Activated gamma-delta T cell treated with anti-CD3 and anti-CD28 coated beads, Interleukin-2, amount 50 U/mL, for 16 hours (primary cell): ENCODE results near the gene HACE1.
"Not testable (repeated sequence)": the region's sequence is repeated elsewhere in the genome, so short reads cannot be mapped to it uniquely, and the experiment has no call there.

Experiments
- DNase-seq: peaks from one replicate; pipeline ENCODE4 v3.0.0-alpha.2; 2020; ENCODE audit warnings: low read depth

HACE1 gene, protein sequence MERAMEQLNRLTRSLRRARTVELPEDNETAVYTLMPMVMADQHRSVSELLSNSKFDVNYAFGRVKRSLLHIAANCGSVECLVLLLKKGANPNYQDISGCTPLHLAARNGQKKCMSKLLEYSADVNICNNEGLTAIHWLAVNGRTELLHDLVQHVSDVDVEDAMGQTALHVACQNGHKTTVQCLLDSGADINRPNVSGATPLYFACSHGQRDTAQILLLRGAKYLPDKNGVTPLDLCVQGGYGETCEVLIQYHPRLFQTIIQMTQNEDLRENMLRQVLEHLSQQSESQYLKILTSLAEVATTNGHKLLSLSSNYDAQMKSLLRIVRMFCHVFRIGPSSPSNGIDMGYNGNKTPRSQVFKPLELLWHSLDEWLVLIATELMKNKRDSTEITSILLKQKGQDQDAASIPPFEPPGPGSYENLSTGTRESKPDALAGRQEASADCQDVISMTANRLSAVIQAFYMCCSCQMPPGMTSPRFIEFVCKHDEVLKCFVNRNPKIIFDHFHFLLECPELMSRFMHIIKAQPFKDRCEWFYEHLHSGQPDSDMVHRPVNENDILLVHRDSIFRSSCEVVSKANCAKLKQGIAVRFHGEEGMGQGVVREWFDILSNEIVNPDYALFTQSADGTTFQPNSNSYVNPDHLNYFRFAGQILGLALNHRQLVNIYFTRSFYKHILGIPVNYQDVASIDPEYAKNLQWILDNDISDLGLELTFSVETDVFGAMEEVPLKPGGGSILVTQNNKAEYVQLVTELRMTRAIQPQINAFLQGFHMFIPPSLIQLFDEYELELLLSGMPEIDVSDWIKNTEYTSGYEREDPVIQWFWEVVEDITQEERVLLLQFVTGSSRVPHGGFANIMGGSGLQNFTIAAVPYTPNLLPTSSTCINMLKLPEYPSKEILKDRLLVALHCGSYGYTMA

DNA sequence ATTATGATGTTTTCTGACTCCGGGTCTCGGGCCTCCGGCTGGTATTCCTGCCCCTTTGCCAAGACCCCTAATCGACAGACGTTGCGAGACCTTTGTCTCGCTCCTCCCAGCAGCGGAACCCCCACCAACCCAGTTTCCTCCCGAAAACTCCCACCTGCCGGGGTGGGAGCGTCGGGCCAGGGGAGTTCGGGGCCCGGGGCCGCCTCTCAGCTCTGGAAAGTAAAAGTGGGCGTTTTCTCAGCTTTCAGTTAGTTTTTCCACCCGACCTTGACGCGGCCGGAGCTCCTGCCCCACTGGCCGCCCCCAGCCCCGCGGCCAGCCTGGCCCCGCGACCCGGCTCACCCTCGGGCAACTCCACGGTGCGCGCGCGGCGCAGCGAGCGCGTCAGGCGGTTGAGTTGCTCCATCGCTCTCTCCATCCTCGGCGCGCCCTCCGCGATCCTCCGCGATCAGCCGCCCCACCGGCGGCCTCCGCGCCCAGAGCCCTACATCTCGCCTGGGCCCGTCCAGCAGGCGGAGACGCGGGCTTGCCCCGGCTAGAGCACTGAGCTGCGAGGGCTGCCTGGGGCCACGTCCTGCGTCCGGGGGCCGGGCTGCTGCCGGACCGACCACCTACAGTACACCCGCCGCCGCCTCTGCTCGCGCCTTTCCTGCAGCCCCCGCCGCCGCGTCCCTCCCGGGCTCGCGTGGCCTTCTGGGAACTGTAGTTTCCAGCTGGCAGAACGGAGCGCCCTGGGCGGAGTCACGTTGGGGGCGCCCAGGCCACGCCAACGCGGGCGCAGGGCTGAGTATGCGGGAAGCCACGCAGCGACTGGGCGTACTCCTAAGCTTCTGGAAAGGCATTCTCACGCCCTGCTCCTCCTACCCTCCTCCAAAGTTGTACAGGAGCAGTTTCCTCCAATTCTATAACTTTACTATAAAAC, at the start of gene HACE1:
Gene HACE1, minus strand, starts transcription at position 695 of the 922 bp plus-strand sequence. Its CDS starts 277 bp downstream, at position 418.
- DNase-seq = peak; percentile 76

DNA sequence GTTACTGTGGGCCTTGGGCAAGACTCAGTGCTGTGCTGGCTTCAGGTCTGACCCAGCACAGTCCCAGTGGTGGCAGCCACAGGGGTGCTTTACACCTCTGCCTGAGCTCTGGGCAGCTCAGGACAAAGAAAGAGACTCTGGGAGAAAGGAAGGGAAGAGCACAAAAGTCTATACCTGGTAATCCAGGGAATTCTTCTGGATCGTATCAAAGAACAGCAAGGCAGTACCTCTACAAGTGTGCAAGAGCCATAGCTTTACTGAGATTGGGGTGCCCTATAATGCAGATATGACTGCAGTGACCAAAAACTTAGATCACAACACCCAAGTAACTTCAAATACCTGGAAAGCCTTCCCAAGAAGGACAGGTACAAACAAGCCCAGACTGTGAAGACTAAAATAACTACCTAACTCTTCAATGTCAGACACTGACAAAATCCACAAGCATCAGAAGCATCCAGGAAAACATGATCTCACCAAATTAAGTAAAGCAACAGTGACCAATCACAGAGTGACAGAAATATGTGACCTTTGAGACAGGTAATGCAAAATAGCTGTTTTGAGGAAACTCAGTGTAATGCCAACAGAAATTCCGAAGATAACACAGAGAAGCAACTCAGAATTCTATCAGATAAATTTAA, 49.3 kb upstream of the HACE1 start:
- DNase-seq = no peak

DNA sequence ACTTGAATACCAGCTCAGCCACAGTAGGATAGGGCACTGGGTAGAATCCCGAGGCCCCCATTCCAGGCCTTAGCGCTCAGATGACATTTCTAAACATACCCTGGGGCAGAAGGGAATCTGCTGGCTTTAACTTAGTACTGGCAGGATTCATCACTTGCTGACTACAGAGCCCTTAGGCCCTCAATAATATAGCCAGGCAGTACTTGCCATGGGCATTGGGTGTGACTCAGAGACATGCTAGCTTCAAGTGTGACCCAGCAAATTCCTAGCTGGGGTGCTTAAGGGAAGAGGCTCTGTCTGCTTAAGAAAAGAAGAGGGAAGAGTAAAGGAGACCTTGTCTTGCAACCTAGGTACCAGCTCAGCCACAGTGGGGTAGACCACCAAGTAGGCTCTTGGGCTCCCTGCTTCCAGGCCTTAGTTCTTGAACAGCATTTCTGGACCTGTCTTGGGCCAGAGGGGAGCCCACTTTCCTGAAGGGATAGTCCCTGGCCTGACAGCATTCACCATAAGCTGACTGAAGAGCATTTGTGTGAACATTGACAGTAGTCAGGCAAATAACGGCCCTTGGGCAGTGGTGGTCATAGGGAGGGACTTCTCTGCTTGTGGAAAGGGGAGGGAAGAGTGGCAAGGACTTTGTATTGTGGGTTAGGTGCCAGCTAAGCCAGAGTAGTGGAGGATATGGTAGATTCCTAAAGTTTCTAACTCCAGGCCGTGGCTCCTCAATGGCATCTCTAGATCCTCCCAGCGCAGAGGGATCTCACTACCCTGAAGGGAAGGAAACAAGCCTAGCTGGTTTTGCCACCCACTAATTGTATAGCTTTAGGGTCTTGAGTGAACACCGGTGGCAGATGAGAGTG, 48.5 kb upstream of the HACE1 start:
- DNase-seq = no peak

DNA sequence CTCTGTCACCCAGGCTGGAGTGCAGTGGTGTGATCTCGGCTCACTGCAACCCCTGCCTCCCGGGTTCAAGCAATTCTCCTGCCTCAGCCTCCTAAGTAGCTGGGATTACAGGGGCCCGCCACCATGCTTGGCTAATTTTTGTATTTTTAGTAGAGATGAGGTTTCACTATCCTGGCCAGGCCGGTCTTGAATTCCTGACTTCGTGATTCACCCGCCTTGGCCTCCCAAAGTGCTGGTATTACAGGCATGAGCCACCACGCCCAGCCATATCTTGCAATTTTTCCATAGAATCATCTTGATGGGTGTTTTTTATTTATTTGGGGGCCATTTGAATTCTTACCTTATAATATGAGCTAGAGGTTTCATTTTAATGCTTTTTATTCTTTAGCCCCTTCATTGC, 39.2 kb upstream of the HACE1 start:
- not testable (repeated sequence) for DNase-seq

DNA sequence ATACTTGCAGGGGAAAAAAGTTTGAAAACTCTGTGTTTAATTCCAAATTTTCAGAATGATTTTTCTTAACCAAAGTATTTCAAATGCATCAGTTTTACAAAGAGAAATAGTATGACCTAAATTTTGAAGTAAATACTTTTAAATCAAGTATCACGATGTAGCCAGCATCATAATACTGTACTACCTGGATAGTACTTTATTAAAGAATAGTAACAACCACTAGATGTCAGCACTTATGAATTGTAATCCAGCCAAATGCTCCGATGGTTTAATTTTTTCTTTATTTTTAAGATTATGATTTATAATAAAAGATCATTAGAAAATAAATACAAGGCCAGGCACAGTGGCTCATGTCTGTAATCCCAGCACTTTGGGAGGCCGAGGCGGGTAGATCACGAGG, 37.2 kb upstream of the HACE1 start:
- no peak for DNase-seq

DNA sequence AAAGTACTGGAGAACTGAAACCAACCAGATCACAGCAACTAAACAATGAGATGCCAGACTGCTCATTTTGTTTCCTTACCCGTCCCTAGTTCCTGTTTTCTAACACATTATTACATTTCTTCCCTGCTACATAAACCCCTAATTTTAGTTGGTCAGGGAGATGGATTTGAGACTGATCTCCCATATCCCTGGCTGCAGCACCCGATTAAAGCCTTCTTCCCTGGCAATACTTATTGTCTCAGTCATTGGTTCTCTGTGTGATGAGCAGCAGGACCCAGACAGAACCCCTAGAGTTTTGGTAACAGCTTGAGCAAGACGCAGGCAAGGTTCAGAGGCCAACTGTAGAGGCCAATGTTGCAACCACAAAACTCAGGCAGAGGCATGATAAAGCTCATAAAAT, 28.3 kb upstream of the HACE1 start:
- DNase-seq = no peak

DNA sequence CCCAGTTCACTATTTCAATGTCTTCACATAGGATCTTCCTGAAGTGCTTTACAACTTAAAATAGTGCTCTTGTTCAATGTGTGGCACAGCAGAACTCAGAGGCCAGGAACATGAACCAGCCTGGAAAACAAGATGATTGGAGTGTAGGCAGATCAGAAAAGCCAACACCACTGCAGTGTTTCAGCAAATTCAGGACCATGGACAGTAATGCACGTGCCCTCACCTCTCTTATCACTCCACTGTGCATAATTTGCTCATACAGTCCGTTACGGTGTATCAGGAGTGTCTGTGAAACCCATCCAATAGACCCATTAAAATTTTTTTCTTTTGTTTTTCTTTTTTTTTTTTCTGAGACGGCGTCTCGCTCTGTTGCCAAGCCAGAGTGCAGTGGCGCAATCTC, 27.6 kb upstream of the HACE1 start:
- no peak for DNase-seq

DNA sequence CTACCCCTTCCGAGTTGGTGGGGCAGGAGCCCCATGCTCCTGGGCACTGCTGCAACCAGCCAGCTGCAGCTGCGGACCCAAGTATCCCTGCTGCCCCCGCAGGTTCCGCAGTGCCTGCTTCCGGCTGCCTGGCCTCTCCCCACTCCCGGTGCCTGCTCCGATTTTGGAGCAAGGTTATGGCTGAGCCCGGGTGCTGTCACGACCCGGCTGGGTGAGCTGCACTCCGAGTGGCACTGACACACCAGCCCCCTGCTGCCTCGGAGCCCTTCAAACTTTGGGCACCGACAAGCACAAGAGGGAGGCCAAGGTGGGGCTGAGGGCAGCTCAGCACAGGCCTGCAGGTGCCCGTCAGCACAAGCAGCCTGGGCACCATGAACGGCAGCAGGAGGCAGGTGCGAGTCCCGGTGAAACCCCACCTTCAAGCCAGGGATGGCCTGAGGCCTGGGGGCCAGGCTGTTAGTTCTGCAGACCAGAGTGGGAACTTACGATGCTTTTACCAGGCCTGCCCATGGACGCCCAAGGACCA, 25.9 kb upstream of the HACE1 start:
- DNase-seq = no peak

DNA sequence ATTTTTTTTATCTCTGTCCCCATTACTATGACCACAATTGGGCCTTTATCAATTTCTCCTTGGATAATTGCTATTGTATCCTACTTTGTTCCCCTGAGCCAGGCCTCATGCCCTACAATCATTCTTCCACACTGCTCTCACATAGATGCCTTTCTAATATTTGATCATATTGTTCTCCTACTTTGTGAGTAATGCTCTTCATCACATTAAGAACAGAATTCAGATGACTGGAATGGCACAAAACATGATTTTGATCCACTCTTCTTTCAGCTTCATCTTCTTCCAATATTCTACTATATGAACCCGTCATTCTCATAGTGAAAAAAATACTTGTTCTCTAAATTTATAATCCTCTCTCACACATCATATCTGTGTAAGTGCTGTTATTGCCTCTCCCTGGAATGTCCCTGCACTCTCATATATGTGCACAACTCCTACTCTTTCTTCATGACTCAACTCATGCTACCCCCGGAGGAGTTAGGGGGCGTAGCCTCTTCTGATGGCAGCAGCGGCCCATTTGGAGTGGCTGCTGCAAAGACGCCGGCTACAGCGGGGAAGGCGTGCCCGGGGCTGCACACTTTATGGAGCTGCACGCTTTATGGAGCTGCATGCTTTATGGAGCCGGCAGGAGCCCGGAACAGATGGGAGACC, 25.3 kb upstream of the HACE1 start:
- no peak for DNase-seq

DNA sequence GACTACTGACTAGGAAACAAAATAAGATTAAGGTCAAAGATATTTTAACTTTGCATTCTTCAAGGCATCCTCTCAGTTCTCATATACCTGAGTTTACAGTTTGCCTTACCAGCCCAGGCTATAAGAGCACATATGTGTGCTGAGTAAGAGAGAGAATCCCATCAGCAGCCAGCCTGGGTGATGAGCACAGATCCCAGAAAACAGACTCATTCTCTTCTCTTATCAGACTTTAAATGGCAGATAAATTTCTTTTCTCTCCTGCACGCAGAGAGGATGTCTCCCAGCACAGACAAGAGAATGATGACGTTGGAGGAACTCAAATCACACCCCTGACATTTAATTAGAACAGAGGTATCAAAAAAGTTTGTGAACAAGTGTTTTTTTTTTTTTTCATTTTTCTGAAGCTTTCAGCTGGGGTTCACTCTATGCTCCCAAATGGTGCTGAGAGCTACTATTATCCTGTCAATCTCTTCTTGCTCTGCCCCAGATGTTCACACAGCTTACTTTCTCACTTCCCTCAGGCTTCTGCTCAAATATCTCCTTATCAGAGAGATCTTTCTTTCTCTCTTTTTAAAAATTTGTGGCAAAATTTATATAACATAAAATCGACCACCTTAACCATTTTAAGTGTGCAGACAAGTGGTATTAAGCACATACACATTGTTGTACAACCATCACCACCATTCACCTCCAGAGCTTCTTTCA, 22.4 kb upstream of the HACE1 start:
- DNase-seq = no peak

DNA sequence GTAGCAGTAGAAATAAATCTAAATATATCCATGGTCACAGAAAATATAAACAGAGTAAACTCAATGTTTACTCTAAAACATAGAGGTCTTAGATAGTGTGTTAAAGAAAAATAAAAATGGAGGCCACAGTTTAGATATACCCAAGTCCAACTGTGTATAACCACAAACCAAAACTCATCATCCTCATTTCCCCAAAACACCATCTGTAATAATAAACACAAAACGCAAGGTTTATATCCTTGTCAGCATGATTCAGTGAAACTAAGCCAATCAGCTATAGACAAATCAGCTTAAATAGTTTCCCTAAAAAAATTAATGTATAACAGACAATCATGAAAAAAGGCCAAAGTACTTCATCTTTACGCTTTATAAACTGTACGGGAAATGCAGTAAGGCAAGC, 2.7 kb upstream of the HACE1 start:
- no peak for DNase-seq

DNA sequence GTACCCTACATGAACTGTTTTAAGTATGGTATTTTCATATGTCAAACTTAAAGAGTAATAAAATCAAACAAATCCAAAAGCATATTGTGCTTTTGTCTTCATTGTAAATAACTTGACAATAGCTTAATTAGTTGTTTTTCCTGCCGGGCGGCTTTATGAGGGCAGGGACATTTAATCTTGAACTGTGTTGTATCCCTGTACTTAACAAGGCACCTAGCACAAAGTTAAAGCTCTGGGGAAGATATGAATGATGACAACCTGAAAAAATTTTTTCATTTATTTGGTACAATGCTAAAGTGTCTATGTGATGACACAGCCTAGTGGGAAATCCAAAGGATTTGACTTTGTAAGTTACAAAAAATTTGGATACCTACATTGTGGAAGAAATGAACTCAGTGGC, 502 bp upstream of the HACE1 start:
- no peak for DNase-seq

DNA sequence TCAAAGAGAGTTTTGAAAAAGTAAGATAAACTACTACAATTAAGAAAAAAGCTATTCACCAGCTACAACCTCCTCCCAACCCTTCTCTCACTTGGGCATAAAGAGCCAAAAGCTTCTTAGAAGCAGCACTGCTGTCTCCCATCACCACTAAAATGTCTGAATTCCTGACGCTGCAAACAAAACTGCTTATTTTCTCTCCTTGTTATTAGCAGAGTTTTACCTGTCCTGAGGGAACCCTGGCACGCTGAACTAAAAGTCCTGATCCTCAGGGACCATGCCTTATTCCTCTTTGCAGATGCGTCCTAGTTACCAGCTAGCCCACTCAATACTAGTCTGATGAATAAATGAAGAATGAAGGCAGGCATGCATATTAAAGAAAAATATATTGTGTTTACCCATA, 1.1 kb downstream of the HACE1 start:
- DNase-seq = no peak

DNA sequence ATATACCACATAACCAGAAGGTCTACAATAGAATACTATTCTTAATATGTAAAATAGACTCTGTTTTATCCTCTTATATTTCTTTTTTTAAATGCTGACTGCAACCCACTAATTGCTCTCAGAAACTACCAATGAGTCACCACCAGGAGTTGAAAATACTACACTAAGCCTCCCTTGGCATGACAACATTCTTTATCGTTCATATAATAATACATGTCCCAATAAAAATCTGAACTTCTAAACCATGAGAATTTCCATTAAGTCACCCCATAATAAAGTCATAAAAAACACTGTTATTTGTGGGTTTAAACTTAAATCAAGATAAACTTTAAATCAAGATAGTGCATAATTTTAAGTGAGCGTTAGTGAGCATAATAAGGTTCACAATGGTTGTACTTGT, 4.2 kb downstream of the HACE1 start:
- DNase-seq = no peak

DNA sequence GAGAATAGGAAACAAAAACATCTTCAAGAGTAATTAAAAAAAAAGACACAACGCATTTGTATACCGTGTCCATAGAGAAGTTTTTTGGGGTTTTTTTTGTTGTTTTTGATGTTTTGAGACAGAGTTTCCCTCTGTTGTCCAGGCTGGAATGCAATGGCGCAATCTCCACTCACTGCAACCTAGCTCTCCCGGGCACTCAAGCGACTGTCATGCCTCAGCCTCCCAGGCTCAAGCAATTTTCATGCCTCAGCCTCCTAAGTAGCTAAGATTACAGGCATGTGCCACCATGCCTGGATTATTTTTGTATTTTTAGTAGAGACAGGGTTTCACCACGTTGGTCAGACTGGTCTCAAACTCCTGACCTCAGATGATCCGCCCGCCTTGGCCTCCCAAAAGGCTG, 12.0 kb downstream of the HACE1 start:
- not testable (repeated sequence) for DNase-seq

DNA sequence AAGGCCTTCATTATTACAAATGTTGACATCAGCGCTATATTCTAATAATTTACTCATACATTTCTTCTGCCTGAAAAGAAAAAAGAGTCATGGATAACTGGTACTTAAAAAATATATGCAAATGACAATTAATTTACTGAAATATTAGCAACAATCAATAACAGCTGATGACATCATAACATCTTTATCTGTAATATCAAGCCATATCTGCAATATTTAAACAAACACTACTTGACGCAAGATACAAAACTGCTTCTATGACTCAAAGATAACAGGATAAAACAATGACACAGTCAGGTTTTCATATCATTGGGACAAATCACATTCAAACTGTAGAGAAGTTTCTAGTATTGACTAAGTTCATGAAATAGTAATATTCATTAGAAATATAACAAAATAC, 16.5 kb downstream of the HACE1 start:
- no peak for DNase-seq

DNA sequence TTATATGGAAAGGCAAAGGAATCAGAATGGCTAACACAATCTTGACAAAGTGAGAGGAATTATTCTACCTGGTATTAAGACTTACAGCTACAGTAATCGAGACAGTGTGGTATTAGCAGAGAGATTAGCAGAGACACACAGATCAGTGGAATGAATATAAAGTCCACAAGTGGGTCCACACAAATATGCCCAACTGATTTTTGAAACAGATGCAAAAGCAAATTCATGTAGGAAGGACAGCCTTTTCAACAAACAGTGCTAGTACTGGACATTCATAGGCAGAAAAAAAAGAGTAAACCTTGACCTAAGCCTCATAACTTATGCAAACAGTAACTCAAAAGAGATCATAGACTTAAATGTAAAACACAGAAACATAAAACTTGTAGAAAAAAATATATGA, 22.6 kb downstream of the HACE1 start:
- DNase-seq = no peak

DNA sequence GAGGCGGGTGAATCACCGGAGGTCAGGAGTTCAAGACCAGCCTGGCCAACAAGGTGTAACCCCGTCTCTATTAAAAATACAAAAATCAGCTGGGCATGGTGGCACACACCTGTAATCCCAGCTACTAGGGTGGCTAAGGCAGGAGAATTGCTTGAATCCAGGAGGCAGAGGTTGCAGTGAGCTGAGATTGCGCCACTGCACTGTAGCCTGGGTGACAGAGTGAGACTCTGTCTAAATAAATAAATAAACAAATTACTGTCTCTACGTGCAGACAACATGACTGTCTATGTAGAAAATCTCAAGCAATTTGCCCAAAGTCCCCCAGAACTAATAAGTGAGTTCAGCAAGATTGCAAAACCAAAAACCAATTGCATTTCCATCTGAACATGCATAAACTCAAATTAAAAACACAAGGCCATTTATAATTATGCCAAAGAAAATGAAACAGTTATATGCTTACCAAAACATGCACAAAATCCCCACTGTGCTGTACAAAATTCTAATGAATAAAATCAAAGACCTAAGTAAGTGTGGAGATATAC, 23.2 kb downstream of the HACE1 start:
- not testable (repeated sequence) for DNase-seq

DNA sequence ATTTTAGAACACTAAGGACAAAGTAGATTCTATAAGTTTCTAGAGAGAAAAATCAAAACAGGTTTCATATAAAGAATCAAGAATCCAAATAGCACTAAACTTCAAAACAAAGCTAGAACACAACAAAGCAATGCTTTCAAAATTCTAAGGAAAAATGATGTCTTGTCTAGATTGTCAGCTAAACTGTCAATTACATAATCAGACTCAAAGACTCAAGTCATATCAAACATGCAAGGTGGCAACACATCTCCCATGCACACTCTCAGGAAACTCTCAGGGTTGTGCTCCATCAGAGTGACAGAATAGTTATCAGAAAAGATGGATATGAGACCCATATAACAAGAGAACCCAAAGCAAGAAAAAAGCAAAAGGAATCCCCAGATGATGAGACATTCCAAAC, 23.9 kb downstream of the HACE1 start:
- no peak for DNase-seq
